SKM-1 treated with dmso at 0.1 percent for 144 hours (cell line): ENCODE results near the gene ARIH1.
"Not testable (repeated sequence)": the region's sequence is repeated elsewhere in the genome, so short reads cannot be mapped to it uniquely, and the experiment has no call there.

Source experiments
- DNase-seq: peaks from one replicate; lab custom pipeline; 2025; ENCODE audit not compliant: unreplicated experiment; lab: John Stamatoyannopoulos, UW

ARIH1 gene

DNA sequence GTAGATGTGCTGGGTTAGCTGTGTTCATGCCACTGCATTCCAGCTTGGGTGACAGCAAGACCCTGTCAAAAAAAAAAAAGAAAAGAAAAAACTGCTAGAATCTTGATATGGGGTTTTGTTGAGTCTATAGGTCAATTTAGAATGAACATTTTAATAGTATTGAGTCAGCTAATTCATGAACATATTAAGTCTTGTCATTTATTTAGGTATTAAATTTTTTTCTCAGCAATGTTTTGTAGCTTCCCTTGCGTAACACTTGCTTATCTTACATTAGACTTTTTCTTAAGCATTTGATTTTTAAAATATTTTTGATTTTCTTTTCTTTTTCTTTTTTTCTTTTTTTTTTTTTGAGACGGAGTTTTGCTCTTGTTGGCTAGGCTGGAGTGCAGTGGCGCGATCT, 119.7 kb downstream of the ARIH1 start:
- DNase-seq: no peak

GRCh38 chr15:72599855-72600464, 125.8 kb downstream of the ARIH1 start:
- peak; percentile 12 for DNase-seq

GRCh38 chr15:72604794-72605193, 130.7 kb downstream of the ARIH1 start:
- DNase-seq: no peak

GRCh38 chr15:72608084-72608483, 134.0 kb downstream of the ARIH1 start:
- not testable (repeated sequence) for DNase-seq

- DNase-seq: no peak
These were observed 135.7 kb downstream of the ARIH1 start for GRCh38 chr15:72609862-72610261.

DNA sequence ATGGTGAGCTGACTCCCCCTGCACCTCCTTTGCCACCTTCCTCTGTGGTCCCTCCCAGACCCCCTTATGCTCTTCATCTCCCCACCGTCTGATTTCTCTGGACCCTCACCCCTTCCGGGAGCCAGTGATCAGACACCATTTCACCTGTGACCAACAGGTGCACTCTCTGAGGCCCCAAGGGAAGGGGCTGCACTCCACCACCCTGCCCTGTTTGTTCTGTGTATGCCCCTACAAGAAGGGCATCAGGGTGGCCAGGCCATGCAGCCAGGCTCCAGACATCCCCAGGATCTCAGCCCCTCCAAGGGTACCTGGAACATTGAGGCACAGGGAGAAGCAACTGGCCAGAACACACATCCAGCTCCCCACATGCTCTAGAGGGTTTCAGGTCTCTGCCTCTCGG, 138.2 kb downstream of the ARIH1 start:
- not testable (repeated sequence) for DNase-seq

DNA sequence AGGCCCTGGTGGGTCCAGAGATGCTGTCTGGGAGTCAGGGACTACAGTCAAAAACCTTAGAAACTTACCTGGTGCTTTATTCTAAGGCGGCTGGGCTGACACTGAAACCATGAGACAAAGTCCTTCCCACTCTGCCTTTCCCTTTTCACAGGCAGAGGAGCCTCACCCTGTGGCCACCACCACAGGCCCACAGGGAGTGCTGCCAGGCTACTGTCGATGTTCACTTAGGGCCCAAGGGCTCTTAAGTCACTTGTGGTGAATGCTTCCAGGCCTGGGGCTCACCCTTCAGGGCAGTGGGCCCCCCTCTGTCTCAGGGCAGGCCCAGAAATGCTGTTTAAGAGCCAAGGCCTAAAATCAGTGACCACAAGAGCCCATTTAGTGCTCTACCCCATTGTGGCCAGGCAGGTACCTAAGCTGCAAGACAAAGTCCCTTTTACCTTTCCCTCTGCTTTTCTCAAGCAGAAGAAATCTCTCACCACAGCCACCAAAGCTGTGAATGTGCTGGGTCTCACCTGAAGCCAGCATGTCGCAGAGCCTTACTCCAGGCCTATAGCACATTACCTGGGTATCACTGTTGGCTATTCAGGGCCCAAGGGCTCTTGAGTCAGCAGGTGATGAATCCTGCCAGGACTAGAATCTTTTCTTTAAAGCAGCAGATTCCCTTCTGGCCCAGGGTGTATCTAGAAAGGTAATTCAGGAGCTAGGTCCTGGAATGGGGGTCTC, 140.8 kb downstream of the ARIH1 start:
- no peak for DNase-seq

DNA sequence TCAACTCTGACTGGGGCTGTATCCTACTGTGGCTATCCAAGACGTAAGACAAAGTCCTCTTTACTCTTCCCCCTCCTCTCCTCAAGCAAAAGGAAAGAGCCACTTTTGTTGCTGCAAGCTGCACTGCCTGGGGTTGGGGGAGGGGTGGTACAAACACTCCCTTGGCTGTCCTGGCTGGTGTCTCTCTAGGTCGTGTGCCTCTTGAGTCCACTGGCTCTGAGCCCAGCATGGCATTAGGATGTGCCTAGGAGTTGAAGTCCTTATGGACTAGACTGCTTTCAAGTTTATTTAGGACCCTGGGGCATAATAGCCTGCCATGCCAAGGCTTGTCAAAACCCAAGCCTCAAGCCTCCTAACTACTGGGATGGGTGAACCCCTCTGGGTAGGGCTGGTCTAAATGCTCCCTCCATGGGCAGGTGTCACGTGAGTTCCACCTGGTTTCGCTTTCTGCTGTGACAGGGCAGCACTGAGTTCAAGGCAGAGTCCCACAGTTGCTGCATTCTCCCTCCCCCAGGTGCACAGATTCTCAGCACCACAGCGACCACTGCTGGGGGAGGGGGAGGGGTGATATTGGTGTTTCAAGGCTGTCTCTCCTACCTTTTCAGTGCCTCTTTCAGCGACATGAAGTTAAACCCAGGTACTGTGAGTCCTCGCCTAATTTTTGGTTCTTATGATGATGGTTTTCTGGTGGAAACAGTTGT, 141.6 kb downstream of the ARIH1 start:
- DNase-seq: not testable (repeated sequence)

GRCh38 chr15:72616491-72617210, 142.5 kb downstream of the ARIH1 start:
- DNase-seq: no peak

DNA sequence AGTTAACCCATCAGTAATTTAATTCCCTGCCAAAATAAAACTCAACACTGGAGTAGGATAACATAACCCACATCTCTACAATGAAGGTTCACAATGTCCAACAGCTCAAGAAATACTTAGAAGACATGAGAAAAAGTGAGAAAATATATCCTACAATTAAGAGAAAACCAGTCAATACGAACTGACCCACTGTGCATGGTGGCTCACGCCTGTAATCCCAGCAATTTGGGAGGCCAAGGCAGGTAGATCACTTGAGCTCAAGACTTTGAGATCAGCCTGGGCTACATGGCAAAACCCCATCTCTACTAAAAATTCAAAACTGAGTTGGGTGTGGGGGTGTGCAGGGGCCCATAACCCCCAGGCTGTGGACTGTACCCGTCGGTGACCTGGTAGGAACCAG, 149.7 kb downstream of the ARIH1 start:
- not testable (repeated sequence) for DNase-seq

DNA sequence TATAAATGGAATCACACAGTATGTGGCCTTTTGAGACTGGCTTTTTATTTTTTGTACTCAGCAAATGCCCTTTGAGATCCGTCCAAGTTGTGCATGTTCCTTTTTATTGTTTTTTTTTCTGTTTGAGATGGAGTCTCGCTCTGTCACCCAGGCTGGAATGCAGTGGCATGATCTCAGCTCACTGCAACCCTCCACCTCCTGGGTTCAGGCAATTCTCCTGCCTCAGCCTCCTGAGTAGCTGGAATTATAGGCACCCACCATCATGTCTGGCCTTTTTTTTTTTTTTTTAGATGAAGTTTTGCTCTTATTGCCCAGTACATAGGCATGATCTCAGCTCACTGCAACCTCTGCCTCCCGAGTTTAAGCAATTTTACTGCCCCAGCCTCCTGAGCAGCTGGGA, 152.0 kb downstream of the ARIH1 start:
- not testable (repeated sequence) for DNase-seq

GRCh38 chr15:72628249-72629067, 154.3 kb downstream of the ARIH1 start:
- DNase-seq: not testable (repeated sequence)

DNA sequence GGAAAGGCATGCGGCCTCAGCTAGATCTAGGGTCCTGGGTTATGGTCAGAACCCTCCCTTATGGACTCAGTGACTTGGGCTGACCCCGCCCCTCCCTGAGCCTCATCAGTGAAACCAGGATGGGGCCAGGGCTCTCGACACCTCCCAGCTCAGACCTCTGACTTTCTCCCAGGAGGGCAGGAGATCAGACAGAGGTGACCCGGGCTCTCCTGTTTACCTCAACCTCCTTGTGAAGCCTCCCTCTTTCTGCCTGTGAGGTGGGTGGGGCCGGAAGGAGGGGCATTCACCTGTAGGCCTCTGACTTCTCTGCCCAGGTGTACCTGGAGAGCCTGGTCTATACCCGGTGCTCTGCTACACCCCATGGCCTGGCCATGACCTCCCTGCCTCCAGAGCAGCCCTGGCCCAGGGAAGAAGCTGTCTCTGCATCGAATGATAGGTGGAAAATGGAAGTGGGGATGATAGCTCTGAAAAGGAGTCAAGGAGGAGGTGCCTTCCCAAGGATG, 155.0 kb downstream of the ARIH1 start:
- not testable (repeated sequence) for DNase-seq

DNA sequence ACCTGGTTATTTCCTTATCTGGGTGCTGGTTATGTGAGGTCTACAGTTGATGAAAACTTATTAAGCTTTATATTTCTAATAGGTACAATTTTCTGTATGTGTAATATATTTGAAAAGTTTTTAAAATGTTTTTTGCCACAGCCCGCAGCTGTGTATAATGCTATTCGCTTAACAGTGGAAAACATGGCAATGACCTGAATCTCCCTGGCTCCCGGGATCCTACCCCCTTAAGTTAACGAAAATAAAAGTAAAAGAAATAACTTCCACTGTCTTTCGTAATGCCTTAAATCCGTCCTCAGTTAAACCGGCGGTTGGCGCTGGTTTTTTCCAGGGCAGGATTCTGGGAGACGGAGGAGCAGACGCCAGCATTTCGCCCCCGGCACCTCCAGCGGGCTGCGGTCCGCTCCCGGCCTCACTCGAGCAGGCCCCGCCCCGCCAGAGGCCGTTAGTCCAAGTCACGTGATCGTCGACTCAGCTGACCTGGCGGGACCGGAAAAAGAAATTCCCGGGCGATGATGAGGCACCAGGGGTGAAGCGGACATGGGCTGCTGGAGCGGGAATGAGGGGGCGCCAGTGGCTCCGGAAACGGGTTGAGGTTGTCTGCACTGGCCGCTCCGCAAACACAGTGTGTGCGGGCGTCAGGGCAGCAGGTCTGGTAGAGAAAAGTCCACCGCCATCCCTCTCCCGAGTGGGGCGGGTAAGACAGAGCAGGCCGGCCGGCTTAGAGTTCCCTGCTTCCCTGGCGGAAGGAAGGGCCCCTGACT, 162.6 kb downstream of the ARIH1 start:
- DNase-seq: not testable (repeated sequence)

DNA sequence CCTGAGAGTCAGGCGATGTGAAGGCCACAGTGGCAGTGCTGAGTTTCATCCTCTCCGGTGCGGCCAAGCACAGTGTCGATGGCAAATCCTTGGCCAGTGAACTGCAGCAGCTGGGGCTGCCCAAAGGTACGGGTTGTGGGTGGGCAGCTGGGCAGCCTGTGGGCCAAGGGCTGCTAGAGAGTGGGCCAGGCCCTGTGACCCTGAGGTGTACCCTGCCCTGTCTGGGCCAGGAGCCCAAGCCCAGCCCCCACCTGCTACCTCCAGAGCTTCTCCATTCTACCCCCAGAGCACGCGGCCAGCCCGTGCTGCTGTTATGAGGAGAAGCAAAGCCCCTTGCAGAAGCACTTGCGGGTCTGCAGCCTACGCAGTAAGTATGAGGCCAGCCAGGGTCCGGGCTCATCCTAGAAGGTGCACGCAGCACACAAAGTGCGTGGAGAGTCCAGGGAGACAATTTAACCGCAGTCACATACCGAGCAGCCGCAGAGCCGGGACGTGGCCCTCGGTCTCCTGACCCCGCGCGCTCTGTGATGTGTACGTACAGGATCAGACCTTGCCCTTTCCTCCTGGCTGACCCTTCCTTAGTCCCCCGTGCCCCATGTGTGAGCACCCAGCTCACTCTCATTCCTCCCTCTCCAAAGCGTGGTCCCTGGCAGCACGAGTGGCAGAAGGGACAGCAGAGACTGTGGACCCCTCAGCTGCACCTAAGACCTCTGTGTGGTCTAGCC, 165.8 kb downstream of the ARIH1 start:
- DNase-seq: not testable (repeated sequence)

DNA sequence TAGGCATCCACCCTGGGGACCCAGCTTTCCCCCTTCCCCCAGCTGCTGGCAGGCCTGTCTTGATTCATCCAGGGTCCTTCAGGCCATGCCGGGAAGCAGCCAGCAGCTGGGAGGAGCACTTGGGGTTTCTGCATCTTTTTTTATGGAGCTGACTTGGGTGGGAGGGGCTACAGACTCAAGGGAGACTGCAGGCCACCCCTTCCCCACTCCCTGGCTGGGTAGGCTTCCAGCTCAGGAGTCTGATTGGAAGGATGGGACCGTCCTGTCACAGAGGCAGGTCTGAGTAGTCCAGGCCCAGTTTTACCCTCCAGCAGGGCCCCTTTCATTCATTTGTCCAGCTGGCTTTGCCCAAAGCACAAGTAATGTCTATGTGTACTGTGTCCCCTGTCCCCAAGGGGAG, 168.1 kb downstream of the ARIH1 start:
- DNase-seq: not testable (repeated sequence)

- DNase-seq: not testable (repeated sequence)
These were observed 174.6 kb downstream of the ARIH1 start for GRCh38 chr15:72648631-72649253.
